Uterus (tissue), 2 donors: Measurements from ENCODE around the gene FHIT.

Experiments
- CTCF ChIP-seq, 4 experiments: fragments of 200-600 bp in 2 of 4; fragments of 450-650 bp in 2 of 4; sonication (generic) in 2 of 4; IDR thresholded peaks; one replicate each; pipeline ENCODE4 v1.5.1; 2016 to 2019; ENCODE audit warnings: antibody characterized with exemption in 4 of 4, mild to moderate bottlenecking in 2 of 4, moderate library complexity in 1 of 4
- POLR2A ChIP-seq, 2 donors: fragments of 450-650 bp; IDR thresholded peaks; one replicate each; pipeline ENCODE4 v1.6.1; 2016; ENCODE audit warnings: antibody characterized with exemption in 2 of 2, mild to moderate bottlenecking in 1 of 2, moderate library complexity in 1 of 2

- no peak for TF ChIP-seq POLR2A (IDR thresholded peaks at IDR 0.05)
- no peak for TF ChIP-seq CTCF (IDR thresholded peaks at IDR 0.05)
These were observed 1504.7 kb downstream of the FHIT start for GRCh38 chr3:59746585-59746984.
